HG02938 (cell line): Measurements from ENCODE around the gene CUX1.
"Not testable (repeated sequence)": the region's sequence is repeated elsewhere in the genome, so short reads cannot be mapped to it uniquely, and the experiment has no call there.

Experiments
- ATAC-seq: cut with Tn5 transposase; IDR thresholded peaks from one replicate; pipeline ENCODE4 v1.9.1; 2021; ENCODE audit warnings: mild to moderate bottlenecking, moderate library complexity; ENCODE audit not compliant: unreplicated experiment

The CUX1 gene

DNA sequence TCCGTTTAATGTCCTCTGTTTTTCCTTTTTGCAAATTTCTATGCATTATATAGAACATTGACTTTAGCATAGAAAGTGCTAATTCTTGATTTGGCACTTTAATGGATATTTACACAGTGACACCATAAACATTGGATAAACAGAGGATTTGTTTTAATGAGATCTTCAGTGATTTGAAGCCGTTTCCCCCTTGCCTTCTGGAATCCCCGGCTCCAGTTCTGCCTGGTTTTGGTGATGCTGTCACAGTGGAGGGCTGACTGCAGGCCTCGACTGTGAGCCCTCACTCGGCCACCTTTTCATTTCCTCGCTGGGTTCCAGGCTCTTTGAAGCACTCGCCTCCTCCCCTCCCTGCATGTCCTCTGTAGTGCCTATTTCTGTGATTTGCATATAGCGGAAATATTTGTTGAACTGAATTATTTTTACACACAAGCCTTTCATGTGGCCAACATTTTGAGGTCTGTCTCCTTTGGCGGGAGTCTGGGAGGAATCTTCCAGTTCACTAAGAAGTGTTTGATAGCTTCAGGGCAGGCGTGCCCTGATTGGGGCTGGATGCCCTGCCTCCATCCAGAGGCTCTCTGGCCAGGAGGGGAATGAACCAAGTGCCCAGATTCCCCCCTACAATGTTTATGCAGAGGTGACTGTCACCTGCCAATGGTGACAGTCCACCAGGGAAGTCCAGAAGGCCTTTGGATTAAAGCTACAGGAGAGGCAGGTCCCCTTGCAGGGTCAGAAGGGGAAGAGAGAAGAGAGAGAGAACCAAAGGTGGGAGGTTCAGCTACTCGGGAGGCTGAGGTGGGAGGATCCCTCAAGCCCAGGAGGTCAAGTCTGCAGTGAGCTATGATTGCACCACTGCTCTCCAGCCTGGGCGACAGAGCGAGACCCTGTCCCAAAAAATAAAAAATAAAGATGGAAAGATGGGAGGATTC, 67.5 kb downstream of the CUX1 start:
- no peak for ATAC-seq

DNA sequence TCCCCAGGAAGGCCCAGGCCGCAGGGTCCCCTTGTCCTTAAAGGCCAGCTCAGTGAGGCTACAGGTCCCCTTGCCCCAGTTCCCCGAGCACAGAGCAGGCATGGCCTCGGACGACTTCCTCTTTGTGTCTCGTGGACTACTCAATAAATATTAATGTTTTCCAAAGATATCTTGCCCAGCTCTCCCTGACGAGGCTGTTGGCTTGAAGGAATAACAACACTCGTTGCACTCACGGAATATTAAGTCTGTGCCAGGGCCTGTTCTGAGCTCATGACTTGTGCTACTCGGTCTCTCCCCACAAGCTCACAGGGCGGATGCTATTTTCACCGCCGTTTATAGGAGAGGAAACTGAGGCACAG, 68.2 kb downstream of the CUX1 start:
- no peak for ATAC-seq

DNA sequence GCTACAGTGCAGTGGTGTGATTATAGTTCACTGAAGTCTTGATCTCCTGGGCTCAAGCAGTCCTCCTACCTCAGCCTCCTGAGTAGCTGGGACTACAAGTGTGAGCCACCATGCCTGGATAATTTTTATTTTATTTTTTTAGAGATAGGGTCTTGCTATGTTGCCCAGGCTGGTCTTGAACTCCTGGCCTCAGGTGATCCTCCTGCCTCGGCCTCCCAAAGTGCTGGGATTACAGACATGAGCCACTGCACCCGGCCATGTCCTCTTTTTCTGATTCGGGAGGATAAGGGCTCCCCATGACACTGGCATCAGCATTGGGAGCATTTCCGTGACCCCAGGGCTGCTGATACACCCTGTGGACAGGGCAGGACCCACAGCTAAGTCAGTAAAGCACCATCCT, 69.9 kb downstream of the CUX1 start:
- not testable (repeated sequence) for ATAC-seq

GRCh38 chr7:101888564-101888963, 71.1 kb downstream of the CUX1 start:
- ATAC-seq = not testable (repeated sequence)

GRCh38 chr7:101890749-101891523, 73.5 kb downstream of the CUX1 start:
- no peak for ATAC-seq

DNA sequence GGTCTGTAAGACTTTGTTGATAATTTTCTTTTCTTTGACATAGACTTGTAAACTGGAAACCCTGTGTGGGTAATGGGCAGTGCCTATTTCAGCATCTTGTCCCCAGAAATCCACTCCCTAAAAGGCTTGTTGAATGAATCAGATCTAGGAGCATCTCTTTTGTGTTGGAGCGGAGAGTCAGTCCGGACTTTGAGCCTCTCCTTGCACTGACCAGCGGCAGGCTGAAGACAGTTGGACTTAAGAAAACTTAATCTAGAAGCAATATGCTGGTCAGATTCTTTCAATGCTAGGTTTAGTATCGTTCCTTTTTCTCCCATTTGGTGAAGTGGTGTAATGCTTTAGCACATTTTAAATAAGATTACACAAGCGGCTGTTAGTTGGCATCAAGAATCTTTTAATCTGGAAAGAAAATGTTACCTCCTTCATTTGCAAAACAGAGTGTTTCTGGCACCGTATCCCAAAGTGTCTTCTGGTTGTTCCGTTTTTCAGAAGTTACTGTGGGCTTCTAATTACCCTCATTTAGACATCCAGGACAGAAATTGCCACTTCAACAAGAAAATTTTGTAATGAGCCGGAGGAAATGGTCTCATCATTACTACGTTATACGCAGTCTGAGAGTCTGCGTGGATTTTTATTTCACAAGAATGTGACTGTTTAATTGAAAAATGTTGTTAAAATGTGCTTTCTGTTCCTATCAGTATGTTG, 74.7 kb downstream of the CUX1 start:
- ATAC-seq = no peak

- ATAC-seq = no peak
Measured at GRCh38 chr7:101893341-101894082, 76.1 kb downstream of the CUX1 start.

GRCh38 chr7:101896316-101896715, 78.9 kb downstream of the CUX1 start:
- ATAC-seq = no peak

GRCh38 chr7:101896941-101897340, 79.5 kb downstream of the CUX1 start:
- ATAC-seq = no peak

GRCh38 chr7:101898106-101898505, 80.7 kb downstream of the CUX1 start:
- no peak for ATAC-seq

GRCh38 chr7:101899616-101900015, 82.2 kb downstream of the CUX1 start:
- ATAC-seq = no peak

- no peak for ATAC-seq
Measured at GRCh38 chr7:101900103-101900502, 82.7 kb downstream of the CUX1 start.

DNA sequence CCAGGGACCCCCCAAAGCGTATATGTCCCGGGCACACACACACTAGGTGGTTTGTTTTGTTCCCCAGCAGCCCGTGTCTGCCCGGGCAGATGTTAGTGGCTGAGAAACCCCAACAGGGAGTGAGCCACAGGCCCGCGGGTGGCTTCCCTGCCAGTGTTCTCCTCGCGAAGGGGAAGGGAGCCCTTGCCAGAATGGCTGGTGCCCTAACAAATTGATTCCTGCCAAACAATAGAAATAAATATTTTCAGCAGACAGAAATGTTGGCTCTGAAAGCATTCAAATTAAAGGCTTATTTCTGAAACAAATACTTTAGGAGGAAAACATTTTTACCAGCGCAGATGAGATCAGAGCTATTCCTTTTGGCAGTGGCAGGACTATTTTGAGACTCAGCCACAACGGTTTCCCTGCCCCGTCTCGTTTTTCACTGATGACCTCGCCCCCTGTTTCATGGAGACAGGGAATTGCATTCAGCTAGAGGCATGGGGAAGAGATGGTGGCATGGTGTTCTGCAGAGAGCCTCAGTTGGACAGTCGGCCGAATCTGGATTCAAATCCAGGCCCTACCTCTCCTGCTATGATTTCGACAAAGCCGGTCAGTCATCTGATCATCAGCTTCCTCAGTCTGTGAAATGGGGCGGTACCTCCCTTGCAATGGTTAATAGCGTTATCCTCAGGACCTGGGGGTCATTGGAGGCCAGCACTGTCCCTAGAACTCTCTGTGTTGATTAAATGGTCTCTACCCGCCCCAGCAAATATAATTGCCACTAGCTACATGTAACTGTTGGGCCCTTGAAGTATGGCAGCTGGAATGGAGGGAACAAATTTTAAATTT, 84.5 kb downstream of the CUX1 start:
- ATAC-seq = no peak

GRCh38 chr7:101902680-101903514, 85.5 kb downstream of the CUX1 start:
- no peak for ATAC-seq

- ATAC-seq = no peak
Measured at GRCh38 chr7:101903515-101903868, 86.1 kb downstream of the CUX1 start.

GRCh38 chr7:101904019-101904418, 86.6 kb downstream of the CUX1 start:
- no peak for ATAC-seq

DNA sequence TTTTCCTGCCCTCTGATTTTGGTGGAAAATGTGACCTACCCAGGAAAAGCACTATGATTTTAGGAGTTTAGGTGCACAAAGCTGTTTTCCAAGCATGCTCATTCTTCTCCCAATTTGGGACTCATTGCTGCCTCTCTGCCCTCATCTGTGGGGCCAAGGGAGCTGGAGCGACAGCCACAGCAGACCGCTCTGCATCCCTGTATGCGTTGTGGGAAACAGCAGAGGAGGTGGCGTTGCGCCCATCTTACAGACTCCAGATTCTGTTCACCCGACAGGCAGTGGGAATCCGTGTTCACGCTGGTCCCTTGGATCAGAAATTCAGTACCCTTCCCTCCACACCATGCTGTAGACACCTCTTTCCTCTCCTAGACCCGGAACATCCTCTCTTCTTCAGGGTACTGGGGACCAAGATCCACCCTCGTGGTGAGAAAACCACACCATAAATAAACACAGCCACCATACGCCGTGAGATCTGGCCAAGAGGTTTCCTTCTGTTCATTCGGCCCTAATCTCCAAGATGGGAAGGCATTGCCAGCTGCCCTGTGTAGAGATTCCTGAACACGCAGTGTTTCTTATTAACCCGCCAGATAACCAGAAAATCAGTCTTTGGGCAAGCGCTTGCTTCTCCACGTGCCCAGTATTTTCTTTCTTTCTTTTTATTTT, 87.9 kb downstream of the CUX1 start:
- no peak for ATAC-seq
